ENCODE measurements around the gene MGMT.

MGMT gene

DNA sequence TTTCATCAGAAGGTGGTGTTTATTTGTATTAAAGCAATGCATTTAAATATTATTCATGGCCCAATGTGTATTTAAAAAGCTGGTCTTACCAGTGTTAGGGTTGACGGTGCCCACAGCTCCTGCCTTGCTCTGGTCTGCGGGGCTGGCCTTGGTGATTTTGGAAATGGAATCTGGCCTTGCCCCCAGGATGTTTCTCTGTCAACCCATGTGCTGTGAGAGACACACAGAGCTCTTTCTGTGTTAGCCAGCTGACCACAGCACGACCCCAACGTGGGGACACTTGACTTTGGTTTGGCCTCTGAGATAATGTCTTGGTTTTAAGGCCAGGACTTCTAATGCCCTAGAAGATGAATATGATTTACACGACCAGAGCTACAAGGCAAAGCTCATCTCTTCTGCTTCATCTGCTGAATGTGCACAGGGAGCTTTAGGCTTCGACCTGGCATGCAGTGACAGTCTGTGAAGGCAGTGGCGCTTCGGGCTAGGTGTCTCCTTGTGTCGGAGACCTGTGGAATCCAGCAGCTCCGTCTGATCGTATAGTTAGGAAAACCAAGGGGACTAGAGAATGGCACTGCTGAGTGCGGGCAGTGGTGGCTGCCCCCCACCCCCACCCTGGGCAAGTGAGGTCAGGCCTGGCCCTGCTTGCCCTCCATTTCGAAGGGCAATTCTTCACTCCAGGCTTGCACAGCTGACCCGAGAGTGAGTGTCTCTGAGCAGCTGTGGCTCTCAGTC is 250.9 kb downstream of the MGMT start:
- no peak for DNase-seq

DNA sequence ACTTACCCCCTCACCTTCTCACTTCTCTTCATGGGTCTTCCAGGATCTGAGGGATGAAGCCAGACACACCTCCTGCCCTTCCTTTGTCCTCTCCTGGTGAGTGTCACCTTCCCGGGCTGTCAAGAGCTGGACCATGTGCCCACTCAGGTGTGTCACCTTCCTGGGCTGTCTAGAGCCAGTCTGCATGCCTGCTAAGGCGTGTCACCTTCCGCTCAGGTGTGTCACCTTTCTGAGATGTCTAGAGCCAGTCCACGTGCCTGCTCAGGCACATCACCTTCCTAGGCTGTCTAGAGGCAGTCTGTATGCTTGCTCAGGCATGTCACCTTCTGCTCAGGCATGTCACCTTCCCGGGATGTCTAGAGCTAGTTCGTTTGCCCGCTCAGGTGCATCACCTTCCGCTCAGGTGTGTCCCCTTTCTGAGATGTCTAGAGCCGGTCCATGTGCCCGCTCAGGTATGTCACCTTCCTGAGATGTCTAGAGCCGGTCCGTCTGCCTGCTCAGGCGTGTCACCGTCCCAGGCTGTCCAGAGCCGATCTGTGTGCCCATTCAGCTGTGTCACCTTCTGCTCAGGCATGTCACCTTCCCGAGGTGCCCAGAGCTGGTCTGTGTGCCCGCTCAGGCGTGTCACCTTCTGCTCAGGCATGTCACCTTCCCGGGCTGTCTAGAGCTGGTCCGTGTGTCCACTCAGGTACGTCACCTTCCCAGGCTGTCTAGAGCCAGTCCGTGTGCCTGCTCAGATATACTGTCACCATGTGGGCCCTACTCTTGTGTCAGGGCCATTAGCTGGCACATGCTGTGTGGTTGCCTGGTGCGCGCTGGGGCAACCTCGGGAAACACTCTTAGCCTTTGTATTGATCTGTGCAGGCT is 251.7 kb downstream of the MGMT start:
- DNase-seq: no peak

DNA sequence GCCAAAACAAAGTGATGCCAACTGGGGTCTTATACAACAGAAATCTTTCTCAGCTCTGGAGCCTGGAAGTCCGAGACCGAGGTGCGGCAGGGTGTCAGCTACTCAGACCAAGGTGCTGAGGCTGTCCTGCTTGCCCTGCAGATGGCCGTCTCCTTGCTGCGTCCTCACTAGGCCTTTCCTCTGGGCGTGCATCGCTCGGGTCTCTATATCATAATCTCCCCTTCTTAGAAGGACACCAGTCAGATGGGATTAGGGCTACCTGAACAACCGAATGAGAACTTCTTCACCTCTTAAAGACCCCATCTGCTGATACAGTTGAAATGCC is 252.3 kb downstream of the MGMT start:
- no peak for DNase-seq

DNA sequence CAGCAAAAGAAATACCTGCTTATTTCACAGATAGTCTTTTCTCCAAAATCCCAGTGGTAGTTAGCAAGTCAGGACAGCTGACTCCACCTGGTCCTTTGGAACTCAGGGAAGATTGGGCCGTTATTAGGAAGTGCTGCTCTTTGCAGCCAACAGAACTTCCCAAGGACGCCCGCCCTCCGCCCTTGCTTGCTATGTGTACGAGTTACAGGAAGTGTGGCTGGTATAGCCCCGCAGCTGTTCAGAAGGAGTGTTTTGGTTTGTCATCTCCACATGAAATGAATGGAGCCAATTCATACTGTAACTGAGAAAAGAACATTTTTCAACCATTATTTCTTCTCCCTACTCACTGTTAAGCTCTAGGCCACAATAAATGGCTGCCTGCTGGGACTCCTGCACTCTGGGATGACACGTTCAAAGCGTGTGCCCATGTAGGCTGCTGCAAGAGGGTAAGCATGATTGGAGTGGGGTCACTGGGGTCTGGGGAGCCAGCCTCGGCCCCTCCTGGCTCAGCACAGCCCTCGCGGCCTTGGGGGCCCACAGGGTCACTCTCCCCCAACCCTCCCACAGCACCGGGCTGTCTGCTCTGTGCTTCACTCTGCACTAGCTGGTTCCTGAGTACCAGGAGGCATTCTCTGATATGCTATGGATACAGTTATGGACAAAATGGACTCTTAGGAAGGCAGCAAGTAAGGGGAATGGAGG is 253.0 kb downstream of the MGMT start:
- DNase-seq: no peak

GRCh38 chr10:129725011-129725410 is 258.0 kb downstream of the MGMT start:
- no peak for DNase-seq

DNA sequence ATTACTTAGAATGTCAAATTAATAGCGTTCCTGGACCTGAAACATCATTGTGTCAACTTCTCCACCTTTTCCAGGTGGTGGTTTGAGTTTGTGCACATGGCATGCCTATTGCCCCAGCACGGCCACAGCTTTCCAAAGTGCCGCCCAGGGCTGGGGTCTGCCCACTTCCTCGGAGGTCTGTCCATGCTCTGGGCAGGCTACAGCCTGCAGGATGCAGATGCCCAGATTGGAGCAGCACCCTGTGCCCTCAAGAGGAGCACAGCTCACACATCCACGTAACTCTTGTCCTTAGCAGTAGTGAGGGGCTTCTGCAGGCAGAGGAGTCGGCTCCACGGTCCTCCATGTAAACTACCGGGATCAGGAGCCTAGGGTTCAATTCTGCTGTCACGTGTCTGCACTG is 258.4 kb downstream of the MGMT start:
- no peak for DNase-seq

DNA sequence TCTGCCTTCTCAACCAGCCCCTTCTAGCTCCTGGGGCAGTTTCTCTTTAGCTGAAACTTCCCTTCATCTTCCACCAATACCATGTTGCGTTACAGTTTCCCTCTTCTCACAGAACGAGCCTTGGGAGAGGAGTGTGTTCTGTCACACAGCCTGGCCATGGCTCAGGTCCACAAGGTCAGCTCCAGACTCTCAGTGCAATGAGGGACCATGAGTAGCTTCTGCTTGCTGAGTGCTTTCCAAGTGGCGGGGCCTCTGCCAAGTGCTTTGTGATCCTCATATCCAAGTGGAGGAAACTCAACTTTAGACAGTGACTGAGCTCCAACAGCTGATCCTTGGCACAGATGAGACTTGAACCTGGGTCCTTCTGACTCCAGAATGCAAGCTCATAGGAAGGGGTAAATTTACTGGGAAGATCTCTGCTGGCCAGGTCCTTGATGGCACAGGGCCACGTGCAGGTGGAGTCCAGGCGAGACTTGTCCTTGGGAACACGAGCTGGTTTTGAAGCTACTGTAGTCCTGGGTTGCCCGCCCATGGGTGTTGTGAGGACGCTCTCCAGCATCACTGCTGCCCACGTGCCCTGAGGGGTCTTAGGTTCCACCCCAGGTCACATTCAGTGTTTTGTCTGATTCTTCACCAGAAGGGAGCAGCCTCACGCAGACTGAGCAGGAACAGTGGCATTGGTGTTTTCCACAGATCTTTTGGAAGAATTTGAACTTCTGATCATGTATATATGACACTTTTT is 259.0 kb downstream of the MGMT start:
- DNase-seq: no peak

DNA sequence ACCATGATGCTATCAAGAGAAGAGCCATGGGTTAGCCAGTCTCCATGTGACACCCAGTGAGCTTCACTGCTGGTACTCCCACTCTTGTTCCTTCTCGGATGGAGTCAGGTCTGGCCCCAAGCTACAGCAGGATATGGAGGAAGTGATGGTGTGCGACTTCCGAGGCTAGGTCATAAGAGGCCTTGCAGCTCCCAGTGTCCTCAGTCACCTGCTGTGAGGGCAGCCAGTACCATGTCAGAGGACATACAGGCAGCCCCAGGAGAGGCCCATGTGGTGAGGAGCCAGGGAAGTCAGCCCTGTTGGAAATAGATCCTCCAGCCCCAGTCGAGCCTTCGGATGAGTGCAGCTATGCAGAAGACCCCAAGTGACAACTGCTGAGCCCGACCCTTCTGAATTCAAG is 260.0 kb downstream of the MGMT start:
- DNase-seq: no peak

DNA sequence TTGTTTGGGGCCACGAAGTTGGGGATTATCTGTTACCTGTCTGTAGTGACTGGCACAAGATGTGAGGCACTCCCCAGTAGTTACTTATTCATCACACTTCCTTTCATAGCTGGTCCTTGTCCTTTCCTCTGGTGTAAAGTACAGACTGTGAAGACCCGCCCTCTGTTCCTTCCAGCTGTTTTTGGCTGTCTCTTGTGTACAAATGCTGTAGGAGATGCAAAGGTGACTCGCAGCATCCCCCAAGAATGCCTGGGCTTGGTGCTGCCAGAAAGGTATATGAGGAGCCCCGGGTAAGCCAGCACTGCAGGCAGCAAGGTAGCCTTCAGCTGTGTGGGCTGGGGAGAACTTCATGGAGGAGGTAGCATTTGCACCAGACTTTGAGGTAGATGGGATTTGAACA is 260.5 kb downstream of the MGMT start:
- DNase-seq: no peak

DNA sequence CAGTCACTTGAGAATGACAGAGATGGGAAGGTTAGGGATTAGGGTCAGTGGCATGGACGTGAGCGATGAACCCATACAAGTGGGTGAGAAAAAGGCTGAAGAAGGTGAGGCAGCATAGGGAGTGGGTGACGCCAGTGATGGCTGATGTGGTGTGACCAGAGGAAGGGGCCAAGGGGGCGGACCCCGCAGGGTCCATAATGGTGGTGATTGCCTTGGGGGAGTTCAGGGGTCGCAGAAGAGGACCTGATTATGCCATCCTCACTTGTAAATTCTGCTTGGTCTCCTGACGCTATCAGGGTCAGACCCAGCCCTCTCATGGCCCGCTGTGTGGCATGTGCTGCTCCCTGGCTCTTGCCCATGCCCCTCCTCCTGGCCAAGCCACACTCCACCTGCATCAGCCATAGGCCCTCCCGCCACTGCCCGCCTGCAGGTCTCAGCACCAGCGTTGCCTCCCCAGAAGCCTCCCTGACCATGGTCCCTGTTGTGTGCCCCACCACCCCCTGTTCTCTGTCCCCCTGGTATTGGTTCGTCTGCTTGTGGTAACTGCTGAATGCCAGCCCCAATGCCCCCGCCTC is 261.3 kb downstream of the MGMT start:
- DNase-seq: no peak

- DNase-seq: no peak
These were observed 262.1 kb downstream of the MGMT start for GRCh38 chr10:129728905-129729795.

DNA sequence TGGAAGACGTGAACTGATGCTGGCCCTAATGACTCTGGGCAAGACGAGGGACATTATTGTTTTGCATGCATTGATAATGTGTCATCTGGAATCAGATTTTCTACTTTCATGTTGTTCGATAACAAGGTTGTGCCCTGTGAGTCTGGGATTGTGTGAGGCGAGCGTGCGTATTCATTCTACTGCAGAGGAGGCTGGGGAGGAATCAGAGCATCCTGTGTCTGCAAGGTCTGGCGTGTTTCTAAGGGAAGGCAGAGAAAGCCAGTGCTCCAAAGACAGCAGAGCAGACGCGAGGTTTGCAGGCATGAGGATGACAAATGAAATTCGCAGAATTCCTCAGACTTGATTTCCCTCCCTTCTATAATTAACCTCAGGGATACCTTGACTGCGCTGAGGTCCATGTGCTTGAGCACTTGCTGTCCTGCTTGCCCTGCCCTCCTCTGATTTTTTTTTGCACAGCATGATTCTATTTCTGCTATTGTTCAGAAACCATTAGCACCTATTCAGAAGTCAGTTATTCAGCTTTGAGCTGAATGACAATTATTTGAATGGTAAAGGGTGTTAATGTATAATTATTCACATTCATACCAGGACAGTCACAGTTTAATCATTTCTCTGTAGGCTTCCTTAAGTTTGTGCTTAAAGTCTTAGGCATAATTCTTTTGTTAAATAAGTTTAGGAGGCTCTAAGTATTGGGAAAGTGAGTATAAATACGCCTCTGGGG is 263.4 kb downstream of the MGMT start:
- DNase-seq: no peak

DNA sequence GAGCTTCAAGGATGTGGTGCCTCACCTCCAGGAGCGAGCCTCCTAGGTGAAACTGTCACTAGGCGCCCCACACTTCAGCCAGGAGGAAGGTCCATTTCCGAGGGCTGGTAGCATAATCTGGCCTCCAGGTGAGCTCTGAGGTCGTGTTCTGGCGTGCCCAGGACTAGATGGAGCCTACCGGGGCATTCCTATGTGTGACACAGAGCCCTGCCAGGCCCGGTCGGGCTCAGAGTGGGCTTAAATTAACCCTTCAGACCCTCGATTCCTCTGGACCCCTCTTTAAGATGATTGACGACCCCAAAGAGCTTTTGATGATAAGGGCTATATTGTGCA is 263.9 kb downstream of the MGMT start:
- no peak for DNase-seq

DNA sequence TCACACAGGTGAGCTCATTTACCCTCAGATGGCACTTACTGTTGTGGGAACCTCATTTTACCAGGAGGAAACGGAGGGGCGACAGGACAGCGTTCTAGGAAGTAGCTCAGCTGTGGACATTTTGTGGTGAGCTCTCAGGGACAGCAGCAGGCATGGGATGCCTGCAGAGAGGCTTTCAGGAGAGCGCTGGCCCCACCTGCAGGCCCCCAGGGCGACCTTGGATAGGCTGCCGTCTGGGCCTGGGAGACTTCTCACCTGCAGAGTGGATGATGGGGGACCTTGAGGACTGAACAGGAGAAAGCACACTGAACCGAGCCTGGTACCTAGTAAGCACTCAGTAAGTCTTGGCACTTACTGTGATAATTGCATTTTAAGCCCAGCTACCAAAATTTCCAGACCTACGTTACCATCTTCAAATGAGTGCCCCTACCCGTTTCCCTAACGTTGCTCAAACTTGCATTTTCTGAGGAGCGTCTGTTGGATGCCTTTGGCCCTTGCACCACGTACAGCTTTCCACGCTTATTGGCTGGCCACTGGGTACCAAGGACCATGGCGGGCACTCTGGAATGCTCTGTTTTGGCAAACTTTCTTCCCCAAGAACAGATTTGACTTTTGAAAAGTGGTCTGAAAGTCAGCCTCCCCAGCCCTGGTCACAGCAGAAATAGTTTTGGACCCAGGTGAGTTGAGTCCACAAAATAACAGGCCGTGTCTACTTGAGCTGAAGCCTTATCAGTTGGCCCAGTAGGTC is 273.7 kb downstream of the MGMT start:
- DNase-seq: no peak

DNA sequence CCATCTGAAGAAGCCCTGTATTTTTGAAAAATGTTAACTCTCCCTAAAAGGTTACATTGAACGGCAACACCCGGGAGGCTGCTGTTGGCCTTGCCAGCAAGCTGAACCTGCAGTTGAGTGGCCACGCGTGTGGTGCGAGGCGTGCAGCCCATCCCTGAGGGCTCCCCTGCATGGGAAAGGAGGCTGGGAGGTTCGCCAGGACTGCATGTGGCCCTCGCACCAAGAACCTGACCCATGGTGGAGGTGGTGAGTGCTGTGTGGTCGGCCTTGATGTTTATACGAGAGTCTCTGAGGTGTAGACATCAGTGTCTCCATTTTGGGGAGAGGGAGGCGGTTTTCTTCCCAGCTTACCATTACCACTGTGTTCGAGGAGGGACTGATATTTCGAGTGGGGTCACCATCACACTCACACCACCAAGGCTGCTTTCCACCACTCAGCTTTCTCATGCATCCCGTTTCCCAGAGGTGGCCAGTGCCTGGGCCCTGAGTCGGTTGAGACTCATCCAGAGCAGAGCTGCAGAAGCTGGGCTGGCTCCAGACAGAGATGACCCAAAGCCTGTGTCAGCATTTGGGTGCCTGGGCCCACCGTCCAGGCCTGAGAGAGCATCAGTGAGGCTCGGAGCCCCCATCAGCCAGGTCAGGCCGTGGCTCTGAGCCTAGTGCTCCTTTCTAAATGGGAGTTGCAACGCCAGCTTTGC is 274.4 kb downstream of the MGMT start:
- DNase-seq: no peak

DNA sequence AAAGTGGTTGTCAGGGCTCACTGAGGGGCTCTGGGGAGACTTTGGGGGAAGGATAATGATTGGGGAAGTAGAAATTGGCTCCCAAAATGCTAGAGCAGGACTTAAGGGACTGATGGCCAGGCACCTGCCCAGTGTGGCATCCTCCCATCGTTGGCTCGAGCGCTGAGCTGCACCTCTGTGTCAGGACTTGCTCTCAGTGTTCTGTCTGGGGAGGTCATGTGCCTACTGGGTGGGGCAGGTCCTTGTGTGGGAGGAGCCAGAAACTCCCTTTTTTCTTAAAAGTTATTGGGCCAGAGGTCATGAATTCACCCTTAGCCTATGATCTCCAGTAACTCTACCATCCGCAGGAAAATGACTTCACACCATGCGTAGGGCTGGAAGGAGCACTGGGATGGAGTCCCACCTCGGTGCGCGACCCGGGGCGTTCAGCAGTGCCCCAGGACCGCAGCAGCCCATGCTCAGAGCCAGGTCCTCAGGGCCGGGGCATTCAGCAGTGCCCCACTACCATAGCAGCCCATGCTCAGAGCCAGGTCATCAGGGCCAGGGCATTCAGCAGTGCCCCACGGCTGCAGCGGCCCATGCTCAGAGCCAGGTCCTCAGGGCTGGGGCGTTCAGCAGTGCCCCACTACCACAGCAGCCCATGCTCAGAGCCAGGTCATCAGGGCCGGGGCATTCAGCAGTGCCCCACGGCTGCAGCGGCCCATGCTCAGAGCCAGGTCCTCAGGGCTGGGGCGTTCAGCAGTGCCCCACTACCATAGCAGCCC is 275.1 kb downstream of the MGMT start:
- DNase-seq: no peak

DNA sequence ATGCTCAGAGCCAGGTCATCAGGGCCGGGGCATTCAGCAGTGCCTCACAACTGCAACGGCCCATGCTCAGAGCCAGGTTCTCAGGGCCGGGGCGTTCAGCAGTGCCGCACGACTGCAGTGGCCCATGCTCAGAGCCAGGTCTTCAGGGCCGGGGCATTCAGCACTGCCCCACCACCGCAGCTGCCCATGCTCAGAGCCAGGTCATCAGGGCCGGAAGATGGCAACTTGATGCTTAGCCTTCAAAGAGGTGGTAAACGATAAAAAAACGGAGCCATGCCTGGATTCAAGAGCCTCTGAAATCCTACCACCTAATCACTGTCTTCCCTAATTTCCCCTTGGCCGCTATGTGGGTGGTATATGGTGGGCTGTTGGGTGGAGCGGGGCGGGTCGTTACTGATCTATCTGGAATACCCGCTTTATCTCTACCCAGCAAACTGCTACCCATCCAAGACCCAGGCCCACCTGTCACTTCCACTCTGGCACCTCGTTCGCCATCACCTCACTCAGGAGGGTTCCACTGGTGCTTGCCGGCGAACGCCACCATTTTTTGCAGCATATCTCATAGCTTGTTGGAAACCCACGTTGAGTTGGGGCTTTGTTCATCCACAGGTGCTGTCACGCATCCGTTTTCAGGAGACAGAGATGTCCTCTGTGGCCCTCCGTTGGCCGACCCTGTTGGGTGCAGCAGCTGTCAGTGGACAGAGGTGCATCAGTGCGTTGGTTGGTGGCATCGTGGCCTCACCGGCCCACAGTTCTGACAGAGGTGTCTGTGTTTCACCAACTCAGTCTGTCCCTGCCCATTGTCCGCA is 275.9 kb downstream of the MGMT start:
- no peak for DNase-seq

- DNase-seq: no peak
These were observed 276.7 kb downstream of the MGMT start for GRCh38 chr10:129743738-129744133.

Measured in RPMI8226 (cell line).